AG08396 (cell line): ENCODE data around the gene GP9.
"Not testable (repeated sequence)": the region's sequence is repeated elsewhere in the genome, so short reads cannot be mapped to it uniquely, and the experiment has no call there.

Source experiments
- DNase-seq: peaks from one replicate; pipeline ENCODE4 v3.0.0; 2012; ENCODE audit warnings: low spot score, mixed read lengths

GP9 gene

DNA sequence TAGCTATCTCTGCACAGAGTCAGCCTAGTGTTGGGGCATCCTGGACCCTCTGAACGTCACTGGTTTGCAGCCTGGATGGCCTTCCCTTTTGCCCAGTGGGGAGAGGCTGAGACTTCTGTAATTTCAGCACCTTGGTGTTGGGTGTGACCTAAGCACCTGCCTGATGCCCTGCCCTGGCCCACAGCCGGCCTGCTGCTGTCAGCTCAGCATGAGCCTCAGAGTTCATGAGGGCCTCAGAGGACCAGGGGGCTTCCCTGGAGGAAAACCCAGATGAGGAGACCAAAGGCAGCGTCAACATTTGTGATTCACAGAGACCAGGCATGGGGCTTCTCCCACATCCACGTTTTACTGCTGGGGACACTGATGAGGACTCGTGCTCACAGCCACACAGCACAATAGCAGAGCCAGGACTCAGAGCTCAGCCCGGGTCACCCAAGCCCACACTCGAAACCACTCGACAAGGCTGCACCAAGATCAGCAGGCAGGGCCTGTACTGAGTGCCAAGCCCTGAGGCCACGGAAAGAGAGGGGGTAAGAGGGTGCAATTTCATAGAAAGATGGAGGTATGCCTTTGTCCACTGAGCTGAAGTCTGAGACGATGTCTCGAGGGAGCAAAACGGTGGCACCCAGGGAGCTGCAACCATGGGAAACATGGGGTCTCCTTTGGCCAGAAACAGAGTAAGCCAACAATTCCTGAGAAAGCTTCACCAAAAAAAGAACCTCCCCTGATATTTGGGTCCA is 9.9 kb upstream of the GP9 start:
- DNase-seq, result no peak

DNA sequence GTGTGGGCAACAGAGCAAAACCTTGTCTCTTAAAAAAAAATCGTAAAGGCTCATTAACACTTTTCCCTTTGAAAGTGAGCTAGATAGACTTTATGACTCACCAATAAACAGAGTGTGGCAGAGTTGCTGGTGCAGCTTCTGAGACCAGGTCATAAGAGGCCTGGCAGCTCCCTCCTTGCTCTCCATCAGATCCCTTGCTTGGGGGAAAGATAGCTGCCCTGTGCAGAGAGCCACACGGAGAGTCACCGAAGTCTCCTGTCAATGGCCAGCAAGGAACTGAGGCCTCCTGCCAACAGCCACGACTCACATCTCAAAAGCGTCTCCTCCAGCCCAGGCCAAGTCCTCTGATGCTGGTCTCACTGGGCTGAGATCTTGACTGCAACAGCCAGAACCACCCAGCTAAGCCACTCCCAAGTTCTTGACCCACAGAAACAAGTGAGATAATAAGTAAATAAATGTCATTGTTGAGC is 8.7 kb upstream of the GP9 start:
- DNase-seq, result no peak

DNA sequence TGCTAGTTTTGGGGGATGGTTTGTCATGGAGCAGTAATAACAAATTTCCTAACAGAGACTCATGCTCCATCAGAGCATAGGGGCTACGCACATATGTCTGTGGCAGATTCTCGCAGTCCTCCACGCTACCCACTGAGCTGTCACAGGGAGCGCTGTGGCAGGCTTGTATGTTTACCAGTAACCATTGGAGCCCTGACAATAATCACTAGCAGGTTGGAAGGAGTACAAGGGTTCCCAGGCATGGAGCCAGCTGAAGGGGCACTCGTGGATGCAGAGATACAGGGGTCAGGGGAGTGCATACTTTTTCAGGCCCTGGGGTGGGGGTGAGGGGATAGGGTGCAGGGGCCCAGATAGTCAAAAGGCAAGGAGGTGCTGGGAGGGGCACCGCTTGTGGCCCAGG is 7.9 kb upstream of the GP9 start:
- no peak for DNase-seq

DNA sequence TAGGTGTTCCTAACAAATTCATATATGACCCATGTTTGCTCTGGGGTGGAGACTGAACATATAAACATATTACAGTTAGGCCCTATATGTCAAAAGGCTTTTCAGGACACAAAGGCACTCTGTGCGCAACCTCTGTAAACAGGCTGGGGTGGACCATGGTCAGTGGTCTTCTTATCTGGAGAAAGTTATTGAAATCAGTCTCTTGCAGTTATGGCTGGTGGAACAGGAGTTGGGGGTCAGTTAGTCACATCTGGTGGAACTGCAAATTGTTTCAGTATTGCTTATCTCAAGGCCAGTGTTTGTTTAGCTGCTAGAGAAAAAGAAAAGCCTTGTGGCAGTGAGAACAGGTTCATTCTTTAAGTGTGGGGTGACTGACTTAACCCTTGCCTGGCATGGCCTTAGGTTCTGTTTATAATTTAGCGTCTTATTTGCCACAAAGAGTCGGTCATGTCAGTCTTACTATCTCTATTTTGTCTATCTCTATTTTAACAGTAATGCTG is 5.9 kb upstream of the GP9 start:
- no peak for DNase-seq

DNA sequence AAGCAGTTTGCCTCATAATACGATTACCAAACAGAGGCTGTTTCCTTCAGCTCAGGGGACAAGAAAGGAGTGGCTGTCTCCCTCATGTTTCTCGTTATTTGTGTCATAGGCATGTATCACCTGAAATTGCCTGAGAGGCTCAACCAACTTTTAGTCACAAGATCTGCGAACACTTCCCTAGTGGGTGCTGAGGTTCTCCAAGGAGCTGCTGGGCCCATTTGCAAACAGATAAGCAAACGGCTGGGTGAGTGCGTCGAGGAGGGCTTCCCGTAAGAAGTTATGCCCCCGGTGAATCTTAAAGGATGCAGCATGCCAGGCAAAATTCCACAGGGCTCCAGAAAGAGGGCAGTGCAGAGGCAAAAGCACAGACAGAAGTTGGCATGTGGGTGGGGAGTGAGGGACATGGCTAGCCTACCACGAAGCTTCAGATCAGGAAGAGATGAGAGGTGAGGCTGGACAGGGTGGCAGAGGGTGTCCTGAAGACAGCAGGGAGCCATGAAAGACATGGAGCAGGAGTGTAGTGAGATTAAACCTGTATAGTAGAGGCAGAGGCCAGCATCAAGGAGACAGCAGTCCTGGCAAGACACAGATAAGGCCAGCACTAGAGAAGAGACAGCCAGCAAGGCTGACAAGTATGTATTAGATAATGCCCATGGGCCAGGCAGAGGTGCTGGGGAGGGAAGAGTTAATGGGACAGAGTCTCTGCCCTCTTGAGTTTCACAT is 4.0 kb upstream of the GP9 start:
- no peak for DNase-seq

DNA sequence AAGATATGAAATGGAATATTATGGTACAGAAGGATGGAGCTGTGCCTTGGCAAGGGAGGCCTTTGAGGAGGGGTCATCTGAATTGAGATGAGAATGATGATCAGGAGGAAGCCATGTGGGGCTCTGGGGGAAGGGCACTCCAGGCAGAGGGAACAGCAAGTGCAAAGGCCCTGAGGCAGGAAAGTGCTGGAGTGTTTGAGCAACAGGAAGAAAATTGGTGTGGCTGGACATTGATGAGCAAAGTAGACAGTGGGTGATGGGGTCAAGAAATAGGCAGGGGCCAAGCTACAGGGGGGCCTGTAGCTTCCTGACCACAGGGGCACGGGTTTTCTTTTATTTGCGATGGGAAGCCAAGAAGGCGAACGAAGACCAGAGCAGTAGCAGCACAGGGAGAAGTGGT is 3.3 kb upstream of the GP9 start:
- DNase-seq, result no peak

DNA sequence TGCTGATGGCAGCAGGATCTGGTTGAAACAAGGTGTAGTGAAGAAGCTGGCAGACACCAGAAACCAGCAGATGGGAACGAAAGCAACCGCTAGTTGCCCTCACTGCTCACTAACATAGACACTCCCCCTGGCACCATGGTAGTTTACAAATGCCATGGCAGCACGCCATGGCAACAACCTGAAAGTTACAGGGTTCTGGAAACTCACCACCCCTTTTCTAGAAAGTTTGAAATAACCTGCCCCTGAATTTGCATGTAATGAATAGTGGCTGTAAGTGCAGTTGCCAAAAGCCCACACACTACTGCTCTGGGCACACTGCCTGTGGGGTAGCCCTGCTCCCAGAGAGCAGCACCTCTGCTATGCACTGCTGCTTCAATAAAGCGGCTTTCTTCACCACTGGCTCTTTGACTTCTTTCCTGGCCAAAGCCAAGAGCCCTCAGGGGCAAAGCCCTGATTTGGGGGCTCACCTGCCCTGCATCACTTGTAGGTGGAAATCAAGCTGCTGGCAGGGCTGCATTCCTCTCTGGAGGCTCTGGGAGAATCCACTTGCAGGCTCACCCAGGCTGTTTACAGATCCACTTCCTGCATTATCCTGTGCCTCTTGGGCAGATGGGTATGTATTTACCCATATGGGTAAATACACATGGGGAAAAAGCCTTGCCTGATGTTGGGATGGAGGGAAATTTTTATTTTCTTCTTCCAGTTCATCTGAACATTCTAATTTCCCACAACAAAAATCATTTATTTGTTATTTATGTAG is 2.0 kb upstream of the GP9 start:
- DNase-seq, result no peak

DNA sequence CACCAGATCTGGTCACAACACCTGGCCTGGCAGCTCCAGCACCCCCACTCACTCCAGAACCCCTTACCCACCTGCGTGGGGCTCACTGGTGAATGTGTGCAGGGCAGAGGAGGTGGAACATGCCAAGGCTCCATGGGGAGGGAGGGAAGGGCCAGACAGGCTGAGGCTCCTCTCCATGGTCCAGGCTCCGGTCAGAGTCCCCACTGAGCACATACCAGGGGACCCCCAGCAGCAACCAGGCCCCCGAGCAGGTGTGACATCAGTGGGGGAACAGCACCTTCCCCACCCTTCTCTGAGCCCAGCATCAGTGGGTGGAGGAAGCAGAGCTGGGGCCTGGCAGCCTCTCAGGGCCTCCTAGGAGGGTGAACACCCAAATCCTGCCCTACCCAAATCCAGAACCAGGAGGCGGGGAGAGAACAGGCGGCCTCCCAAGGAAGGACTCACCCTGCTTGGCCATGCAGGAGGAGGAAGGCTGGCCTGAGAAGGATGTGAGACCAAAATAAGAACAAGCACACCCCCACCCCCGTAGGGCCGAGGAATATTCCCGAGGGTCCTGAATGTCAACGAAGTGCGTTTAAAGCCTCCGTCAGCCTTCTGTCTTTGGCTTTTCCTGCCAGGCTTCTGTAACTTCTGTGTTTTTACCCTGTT is 1.1 kb upstream of the GP9 start:
- no peak for DNase-seq

DNA sequence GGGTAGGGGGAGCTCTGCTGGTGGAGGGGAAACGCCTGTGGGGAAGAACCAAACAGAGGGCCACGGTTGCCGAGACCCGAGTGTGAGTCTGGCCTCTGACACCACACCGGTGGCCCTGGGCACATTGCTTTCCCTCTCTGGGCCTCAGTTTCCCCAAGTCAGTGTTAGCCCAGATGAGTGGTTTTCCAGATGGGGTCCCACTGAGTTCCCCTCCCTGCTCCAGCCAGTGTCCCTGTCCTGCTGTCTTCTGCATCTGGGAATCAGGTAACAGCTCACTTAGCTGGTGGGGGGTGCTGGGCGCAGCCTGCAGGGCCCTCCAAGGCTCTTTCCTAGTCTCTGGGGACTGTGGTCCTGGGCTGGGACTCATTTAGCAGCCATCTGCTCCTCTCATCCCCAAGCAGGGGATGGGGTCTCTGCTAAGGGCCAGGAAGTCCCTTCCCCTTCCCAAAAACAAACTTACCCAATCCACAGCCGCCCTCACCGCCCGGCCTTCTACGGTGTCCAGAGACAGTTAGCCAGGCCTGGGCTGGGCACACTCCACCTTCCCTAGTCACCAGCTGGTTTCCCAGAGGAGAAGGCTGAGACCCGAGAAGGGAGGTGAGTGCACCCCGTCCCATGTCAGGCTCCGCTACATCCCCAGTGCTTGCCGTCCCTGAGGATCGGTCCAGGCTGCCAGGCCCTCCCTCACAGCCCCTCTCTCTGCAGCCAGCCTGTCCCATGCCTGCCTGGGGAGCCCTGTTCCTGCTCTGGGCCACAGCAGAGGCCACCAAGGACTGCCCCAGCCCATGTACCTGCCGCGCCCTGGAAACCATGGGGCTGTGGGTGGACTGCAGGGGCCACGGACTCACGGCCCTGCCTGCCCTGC is 676 bp downstream of the GP9 start:
- DNase-seq, result no peak

DNA sequence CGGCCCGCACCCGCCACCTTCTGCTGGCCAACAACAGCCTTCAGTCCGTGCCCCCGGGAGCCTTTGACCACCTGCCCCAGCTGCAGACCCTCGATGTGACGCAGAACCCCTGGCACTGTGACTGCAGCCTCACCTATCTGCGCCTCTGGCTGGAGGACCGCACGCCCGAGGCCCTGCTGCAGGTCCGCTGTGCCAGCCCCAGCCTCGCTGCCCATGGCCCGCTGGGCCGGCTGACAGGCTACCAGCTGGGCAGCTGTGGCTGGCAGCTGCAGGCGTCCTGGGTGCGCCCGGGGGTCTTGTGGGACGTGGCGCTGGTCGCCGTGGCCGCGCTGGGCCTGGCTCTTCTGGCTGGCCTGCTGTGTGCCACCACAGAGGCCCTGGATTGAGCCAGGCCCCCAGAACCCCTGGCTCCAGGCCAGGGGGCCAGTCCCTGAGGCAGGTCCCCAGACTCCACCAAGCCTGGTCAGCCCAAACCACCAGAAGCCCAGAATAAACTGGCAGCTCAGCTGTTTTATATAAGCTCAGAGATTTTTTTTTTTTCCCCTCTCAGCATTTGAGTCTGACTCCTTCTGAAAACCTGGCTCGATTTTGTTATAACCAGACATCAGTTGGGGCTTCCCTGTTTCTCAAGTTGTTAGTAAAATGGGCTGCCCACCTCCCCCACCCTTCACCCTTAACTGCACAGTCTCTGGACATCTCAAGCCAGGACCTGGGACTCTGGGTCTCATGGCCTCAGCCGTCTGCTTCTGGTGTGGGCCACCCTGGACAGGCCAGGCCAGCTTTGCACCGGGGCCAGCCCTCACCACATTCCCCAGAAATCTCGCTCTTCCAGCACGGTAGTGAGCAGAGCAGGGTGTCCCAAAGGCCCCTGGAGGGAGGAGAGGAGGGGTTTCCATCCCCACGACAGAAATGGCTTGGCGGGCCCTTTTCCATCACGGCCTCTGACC is 1.6 kb downstream of the GP9 start:
- DNase-seq, result no peak

DNA sequence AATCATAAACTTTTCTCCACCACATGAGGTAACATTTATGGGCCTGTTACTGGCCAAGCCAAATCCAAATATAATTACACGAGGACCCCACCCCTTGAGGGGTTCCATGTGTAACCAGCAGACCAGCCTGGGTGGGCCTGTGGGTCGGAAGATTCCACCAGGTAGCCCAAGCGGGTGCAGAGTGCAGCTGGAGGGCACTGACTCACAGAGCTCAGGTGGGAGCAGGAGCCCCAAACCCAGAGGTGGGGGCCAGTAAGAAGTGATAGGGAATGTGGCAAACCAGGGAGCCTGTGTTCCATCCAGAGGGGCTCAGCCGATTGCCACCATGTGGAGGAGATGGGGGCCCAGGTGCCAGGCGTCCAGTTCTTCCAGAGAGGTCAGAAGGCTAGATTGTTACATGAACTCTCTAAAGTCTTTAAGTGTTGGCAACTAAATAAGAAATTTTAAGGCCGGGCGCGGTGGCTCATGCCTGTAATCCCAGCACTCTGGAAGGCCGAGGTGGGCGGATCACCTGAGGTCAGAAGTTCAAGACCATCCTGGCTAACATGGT is 2.6 kb downstream of the GP9 start:
- no peak for DNase-seq

DNA sequence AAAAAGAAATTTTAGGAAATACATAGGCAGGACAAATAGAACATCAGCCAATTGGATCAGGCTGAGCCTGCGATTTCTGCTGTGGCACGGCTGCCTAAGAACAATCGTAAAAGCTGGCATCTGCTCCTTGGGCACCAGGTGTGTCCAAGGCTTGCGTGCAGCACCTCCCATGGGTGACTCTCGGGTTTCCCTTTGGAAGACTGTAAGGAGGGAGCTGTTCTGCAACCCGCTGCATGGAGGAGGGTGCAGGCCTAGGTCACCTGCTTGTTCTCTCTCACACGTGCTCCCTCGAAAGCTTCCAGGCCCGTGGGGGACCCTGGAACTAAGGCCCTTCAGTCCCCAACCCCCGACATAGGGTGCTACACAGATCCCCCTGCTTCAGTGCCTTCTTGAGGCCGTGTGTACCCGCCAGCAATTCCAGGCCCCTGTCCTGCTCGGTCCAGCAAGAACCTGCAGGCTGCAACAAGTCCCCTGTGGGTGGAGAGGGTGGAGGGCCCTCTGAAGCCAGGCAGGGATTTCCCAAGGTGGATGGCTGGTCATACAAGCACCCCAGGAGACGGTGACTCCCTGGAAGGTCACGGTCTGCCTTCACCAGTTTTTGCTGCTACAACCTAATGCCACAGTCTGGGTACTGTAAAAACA is 3.4 kb downstream of the GP9 start:
- DNase-seq, result no peak

DNA sequence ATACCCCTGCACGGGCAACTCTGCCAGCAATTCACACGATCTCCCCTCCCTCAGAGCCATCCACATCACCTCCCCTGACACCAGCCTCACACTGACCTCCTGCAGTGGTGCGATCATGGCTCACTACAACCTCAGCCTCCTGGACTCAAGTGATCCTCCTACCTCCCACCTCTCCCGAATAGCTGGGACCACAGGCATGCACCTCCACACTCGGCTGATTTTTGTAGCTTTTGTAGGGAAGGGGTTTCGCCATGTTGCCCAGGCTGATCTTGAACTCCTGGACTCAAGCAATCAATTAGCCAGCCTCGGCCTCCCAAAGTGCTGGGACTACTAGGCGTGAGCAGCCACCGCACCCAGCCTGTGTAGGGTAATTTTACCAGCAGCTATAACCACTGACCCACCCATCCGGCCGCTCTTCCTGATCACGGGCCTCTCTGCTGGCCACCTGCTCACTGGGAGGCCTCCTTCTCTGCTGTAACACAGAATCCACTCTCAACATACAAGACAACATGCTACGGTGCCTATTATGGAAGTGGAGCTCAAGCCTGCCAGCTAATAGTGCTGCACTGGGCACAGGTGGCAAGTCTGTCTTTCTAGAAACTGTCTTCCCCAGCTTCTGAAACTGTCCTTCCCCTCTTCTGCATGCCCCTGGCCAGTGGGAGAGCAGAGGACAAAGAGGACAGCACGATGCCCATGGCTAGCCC is 4.6 kb downstream of the GP9 start:
- DNase-seq, result no peak

DNA sequence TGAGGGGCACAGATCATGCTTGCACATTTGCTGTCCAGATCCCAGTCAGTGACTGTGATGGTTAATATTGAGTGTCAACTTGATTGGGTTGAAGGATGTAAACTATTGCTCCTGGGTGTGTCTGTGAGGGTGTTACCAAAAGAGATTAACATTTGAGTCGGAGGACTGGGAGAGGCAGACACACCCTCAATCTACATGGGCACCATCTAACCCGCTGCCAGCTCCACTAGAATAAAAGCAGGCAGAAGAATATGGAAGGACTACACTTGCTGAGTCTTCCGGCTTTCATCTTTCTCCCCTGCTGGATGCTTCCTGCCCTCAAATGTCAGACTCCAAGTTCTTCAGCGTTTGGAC is 5.1 kb downstream of the GP9 start:
- no peak for DNase-seq

DNA sequence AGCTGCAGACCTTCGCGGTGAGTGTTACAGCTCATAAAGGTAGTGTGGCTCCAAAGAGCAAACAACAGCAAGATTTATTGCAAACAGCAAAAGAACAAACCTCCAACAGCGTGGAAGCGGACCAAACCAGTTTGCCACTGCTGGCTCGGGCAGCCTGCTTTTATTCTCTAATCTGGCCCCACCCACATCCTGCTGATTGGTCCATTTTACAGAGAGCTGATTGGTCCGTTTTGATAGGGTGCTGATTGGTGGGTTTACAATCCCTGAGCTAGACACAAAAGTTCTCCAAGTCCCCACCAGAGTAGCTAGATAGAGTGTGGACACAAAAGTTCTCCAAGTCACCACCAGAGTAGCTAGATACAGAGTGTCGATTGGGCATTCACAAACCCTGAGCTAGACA is 7.1 kb downstream of the GP9 start:
- DNase-seq, result not testable (repeated sequence)

DNA sequence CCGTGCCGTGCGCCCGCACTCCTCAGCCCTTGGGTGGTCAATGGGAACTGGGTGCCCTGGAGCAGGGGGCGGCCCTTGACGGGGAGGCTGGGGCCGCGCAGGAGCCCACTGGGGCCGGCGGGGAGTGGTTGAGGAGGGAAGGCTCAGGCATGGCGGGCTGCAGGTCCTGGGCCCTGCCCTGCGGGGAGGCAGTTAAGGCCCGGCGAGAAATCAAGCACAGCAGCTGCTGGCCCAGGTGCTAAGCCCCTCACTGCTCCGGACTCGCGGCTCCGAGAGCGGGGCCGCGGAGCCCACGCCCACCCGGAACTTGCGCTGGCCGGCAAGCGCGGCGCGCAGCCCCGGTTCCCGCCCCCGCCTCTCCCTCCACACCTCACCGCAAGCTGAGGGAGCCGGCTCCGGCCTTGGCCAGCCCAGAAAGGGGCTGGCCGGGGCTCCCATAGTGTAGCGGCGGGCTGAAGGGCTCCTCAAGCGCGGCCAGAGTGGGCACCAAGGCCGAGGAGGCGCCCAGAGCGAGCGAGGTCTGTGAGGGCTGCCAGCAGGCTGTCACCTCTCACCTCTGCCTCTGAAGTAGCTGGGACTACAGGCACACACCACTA is 7.8 kb downstream of the GP9 start:
- DNase-seq, result no peak

DNA sequence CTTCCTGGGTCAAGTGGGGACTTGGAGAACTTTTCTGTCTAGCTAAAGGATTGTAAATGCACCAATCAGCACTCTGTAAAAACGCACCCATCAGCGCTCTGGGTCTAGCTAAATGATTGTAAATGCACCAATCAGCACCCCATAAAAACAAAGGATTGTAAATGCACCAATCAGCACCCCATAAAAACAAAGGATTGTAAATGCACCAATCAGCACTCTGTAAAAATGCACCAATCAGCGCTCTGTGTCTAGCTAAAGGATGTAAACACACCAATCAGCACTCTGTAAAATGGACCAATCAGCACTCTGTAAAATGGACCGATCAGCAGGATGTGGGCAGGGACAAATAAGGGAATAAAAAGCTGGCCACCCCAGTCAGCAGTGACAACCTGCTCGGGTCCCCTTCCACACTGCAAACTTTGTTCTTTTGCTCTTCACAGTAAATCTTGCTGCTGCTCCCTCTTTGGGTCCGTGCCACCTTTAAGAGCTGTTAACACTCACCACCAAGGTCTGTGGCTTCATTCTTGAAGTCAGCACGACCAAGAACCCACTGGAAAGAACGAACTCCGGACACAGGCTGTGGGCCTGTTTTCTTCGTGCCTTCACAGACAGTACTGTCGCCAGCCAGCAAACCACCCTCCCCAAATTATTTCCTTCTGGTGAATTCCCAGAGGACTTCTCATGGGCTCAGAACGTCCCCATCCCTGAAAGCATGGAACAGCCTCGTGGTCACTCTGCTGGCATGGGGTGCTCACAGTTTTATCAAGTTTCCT is 8.9 kb downstream of the GP9 start:
- not testable (repeated sequence) for DNase-seq
